Neural progenitor cell (in vitro differentiated cells): ENCODE data around the gene CHRNG.

ENCODE experiments used
- CTCF ChIP-seq: fragments of 200-600 bp; sonication (generic); IDR thresholded peaks from 2 replicates; pipeline ENCODE4 v1.5.1; 2017; ENCODE audit warnings: antibody characterized with exemption, mild to moderate bottlenecking
- EZH2 ChIP-seq: fragments of 200-600 bp; sonication (generic); IDR thresholded peaks from 2 replicates; pipeline ENCODE4 v1.6.1; 2017; ENCODE audit warnings: antibody characterized with exemption, mild to moderate bottlenecking, moderate library complexity

GRCh38 chr2:232534940-232535651 is 4.4 kb upstream of the CHRNG start:
- TF ChIP-seq CTCF (no peak), EZH2 (no peak)
